Breast epithelium (tissue), 4 donors: ENCODE measurements around the gene TMEM54. TPM values are rescaled to one million over a fixed set of nuclear protein-coding genes. Genes with fewer than 3 reads are reported as not detected.
A peak's percentile ranks its signal among the peaks of the same experiment; 100 is the strongest.

Source experiments
- DNase-seq, 2 donors: peaks; one replicate each; pipeline ENCODE4 v3.0.0-alpha.2; 2019; ENCODE audit warnings: low spot score in 2 of 2
- H3K27ac ChIP-seq, 2 donors: fragments of 200-600 bp; sonication (generic) in 1 of 2; one replicate each; pipeline ENCODE4 v1.5.1; 2016 to 2019; ENCODE audit warnings: mild to moderate bottlenecking in 1 of 2
- H3K27me3 ChIP-seq, 2 donors: fragments of 200-600 bp; sonication (generic) in 1 of 2; one replicate each; pipeline versions ENCODE4 v1.5.1 to v1.6.0; 2017 to 2019; ENCODE audit warnings: control low read depth in 1 of 2, mild to moderate bottlenecking in 1 of 2
- H3K36me3 ChIP-seq: fragments of 200-600 bp; one replicate; pipeline ENCODE4 v1.5.1; 2019
- H3K4me1 ChIP-seq, 2 donors: fragments of 200-600 bp; sonication (generic); one replicate each; pipeline ENCODE4 v1.5.1; 2016 to 2019; ENCODE audit warnings: control low read depth in 1 of 2
- H3K4me3 ChIP-seq, 3 donors: fragments of 200-600 bp; sonication (generic); 1 replicate in 2 of 3; 2 replicates in 1 of 3; pipeline ENCODE4 v1.5.1; 2016 to 2019; ENCODE audit warnings: mild to moderate bottlenecking in 3 of 3, moderate library complexity in 2 of 3
- H3K9me3 ChIP-seq, 2 donors: fragments of 200-600 bp; sonication (generic) in 1 of 2; one replicate each; pipeline ENCODE4 v1.5.1; 2016 to 2019; ENCODE audit warnings: control low read depth in 1 of 2
- CTCF ChIP-seq, 3 donors: fragments of 450-650 bp; IDR thresholded peaks; one replicate each; pipeline ENCODE4 v1.5.1; 2016 to 2017; ENCODE audit warnings: antibody characterized with exemption in 3 of 3, mild to moderate bottlenecking in 3 of 3, moderate library complexity in 3 of 3
- POLR2A ChIP-seq: fragments of 450-650 bp; IDR thresholded peaks from one replicate; pipeline ENCODE4 v1.6.1; 2016; ENCODE audit warnings: antibody characterized with exemption, mild to moderate bottlenecking, moderate library complexity
- POLR2AphosphoS5 ChIP-seq, 3 donors: sonication (generic); formaldehyde crosslinking; IDR thresholded peaks; one replicate each; pipeline ENCODE4 v1.6.1; 2017; ENCODE audit warnings: antibody characterized with exemption in 3 of 3
- intact Hi-C: fragments of 100-400 bp; cut with DNase I; formaldehyde crosslinking; loops from one replicate; pipeline ENCODE4 v1.15.1; 2023; ENCODE audit warnings: low total_unique reads
- total RNA-seq, 3 donors: library from RNA; depleted of rRNA; stranded (reverse); fragments of >200 nt; gene quantifications; one replicate each; pipeline ENCODE4 v1.1.0, GENCODE V29; 2016

TMEM54 gene
- total RNA-seq, 3 donors from 2014 or later = 26.9 to 109 (median 94.8) TPM

DNA sequence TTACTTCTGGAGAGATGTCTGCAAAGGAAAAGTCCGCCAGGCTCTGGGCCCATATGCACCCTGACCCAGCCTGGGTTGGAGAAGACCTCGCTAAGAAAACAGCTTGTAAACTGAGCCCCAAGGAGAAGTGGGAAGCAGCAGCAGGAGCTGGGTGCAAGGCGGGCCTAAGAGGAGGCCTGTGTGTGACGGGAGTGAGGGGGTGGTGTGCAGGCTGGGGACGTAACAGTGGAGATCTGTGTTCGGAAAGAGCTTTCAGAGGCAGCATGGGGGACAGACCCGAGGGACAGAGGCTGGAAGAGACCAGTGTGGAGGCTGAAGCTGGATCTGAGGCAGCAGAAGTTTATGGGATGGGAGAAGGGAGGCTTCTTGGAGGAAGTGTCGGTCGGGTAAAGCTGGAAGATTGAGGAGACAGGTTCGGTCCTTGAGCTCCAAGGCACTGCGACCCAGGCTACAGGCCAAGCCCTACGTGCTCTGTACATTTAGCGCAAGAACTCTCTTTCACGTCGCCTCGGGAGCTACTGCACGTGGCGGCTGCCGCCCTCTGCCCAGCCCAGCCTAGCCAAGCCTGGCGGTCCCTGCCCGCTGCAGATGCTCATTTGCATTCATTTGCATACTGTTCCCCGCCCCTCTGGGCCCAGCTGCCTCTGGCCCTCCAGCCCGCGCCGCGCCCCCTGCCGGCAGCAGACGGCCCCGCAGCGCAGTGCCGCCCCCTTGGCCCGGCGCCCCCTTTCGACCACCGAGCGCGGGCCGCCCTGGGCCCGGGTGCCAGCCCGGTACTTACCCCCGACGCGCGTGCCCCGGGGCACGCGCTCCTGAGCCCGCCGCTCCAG lies 8.6 kb downstream of the TMEM54 start:
- H3K4me1 ChIP-seq = peaks cover 0 to 4% of the 10 kb centered on the region in 2 donors
- TF ChIP-seq POLR2AphosphoS5 (IDR thresholded peaks at IDR 0.05) = no peak
- TF ChIP-seq CTCF (IDR thresholded peaks at IDR 0.05) = peak in 1 of 3 donors; percentile 29
- no peaks in the 10 kb centered on the region for H3K9me3 ChIP-seq
- peaks cover 0 to 16% of the 10 kb centered on the region in 2 donors for H3K27me3 ChIP-seq
- peak overlapping the region in 1 of 2 donors; percentile 80 for H3K27ac ChIP-seq
- no peak for DNase-seq
- H3K4me3 ChIP-seq = peak overlapping the region; percentile 40 to 81 (median 60)
- intact Hi-C loops = no loop called here
- no peaks in the 10 kb centered on the region for H3K36me3 ChIP-seq

DNA sequence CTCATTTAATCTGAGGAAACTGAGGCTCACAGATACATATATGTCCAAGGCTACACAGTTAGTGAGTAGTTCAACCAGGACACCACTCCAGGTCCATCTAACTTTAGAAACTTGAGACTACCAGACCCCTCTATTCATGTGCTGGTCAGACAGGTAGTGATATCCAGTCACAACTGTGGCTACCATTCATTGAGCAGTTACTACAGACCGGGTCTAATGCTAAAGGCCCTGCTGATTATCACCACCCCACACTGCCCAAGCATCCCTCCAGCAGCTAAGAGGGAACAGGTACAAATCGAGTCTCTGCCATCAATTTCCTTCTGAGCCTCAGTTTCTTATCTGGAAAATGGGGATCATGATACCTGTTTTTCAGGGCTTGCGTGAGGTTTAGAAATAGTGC lies 9.6 kb downstream of the TMEM54 start:
- Histone ChIP-seq H3K9me3 (no peaks in the 10 kb centered on the region), H3K36me3 (no peaks in the 10 kb centered on the region), H3K27me3 (peaks cover under 1 to 26% of the 10 kb centered on the region in 2 donors), H3K4me1 (peaks cover 3 to 4% of the 10 kb centered on the region in 2 donors), H3K4me3 (no peak overlapping the region), H3K27ac (no peak overlapping the region)
- no peak for TF ChIP-seq POLR2AphosphoS5 (IDR thresholded peaks at IDR 0.05)
- intact Hi-C loops = no loop called here
- no peak for DNase-seq

- TF ChIP-seq POLR2A = no peak
- TF ChIP-seq CTCF (IDR thresholded peaks at IDR 0.05) = no peak
- TF ChIP-seq POLR2AphosphoS5 (IDR thresholded peaks at IDR 0.05) = no peak
- H3K4me3 ChIP-seq = no peak overlapping the region
- intact Hi-C loops = no loop called here
- no peak overlapping the region for H3K27ac ChIP-seq
- H3K4me1 ChIP-seq = peaks cover 4 to 7% of the 10 kb centered on the region in 2 donors
- no peak for DNase-seq
- peaks cover 5 to 30% of the 10 kb centered on the region in 2 donors for H3K27me3 ChIP-seq
- H3K36me3 ChIP-seq = no peaks in the 10 kb centered on the region
- H3K9me3 ChIP-seq = no peaks in the 10 kb centered on the region
These were observed 10.0 kb downstream of the TMEM54 start for GRCh38 chr1:32891241-32891570.

GRCh38 chr1:32890516-32891240 lies 10.5 kb downstream of the TMEM54 start:
- Histone ChIP-seq H3K27me3 (peaks cover 10 to 35% of the 10 kb centered on the region in 2 donors), H3K9me3 (no peaks in the 10 kb centered on the region), H3K36me3 (no peaks in the 10 kb centered on the region), H3K4me3 (no peak overlapping the region), H3K27ac (no peak overlapping the region), H3K4me1 (peaks cover 4 to 10% of the 10 kb centered on the region in 2 donors)
- intact Hi-C loops = no loop called here
- DNase-seq = no peak
- TF ChIP-seq POLR2AphosphoS5 (IDR thresholded peaks at IDR 0.05) (no peak), POLR2A (no peak), CTCF (IDR thresholded peaks at IDR 0.05) (no peak)

DNA sequence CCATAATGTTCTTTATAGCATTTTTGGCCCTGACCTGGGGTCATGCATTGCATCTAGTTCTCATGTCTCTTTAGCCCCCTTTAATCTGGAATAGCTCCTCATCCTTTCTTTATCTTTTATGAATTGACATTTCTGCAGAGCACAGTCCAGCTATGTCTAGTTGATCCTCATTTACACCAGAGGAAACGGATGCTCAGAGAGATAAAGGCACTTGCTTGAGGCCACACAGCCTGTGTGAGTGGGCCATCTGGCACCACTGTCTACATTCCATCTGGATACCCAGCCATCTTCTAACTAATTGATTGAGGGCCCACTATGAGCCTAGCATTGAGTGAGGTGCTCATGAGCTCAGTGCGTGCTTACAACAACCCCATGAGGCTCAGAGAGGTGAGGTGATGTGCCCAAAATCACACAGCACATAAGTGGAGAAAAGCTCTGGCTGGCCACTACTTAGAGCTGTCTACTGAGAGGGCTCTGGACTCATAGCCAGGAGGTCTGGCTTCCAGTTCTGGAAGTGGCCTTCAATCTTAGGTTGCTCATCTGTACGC lies 11.4 kb downstream of the TMEM54 start:
- no peak for DNase-seq
- TF ChIP-seq POLR2A (no peak), POLR2AphosphoS5 (IDR thresholded peaks at IDR 0.05) (no peak), CTCF (IDR thresholded peaks at IDR 0.05) (no peak)
- H3K4me3 ChIP-seq = no peak overlapping the region
- intact Hi-C loops = no loop called here
- no peaks in the 10 kb centered on the region for H3K36me3 ChIP-seq
- H3K27ac ChIP-seq = no peak overlapping the region
- H3K9me3 ChIP-seq = no peaks in the 10 kb centered on the region
- H3K4me1 ChIP-seq = peaks cover 4 to 10% of the 10 kb centered on the region in 2 donors
- peaks cover 10 to 44% of the 10 kb centered on the region in 2 donors for H3K27me3 ChIP-seq
